Spleen (tissue), 11 donors: ENCODE data around the gene MED23. TPM values are rescaled to one million over a fixed set of nuclear protein-coding genes. Genes with fewer than 3 reads are reported as not detected.
A peak's percentile ranks its signal among the peaks of the same experiment; 100 is the strongest.

ENCODE experiments used
- DNase-seq: peaks from one replicate; pipeline ENCODE4 v3.0.0-alpha.2; 2020
- H3K27ac ChIP-seq, 8 donors: fragments of 200-600 bp; sonication (generic) in 7 of 8; 1 replicate in 4 of 8; 2 replicates in 4 of 8; pipeline versions ENCODE4 v1.5.0 to v1.8.0; 2016 to 2021; ENCODE audit warnings: inconsistent platforms in 4 of 8, mild to moderate bottlenecking in 4 of 8, moderate library complexity in 1 of 8
- H3K27me3 ChIP-seq, 7 donors: fragments of 200-600 bp; sonication (generic) in 6 of 7; replicated peaks in 1 of 7; 1 replicate in 4 of 7; 2 replicates in 3 of 7; pipeline versions ENCODE4 v1.5.0 to v1.8.0; 2016 to 2021; ENCODE audit warnings: inconsistent platforms in 3 of 7, mild to moderate bottlenecking in 1 of 7
- H3K36me3 ChIP-seq, 6 donors: fragments of 200-600 bp; sonication (generic) in 5 of 6; 1 replicate in 4 of 6; 2 replicates in 2 of 6; pipeline versions ENCODE4 v1.5.0 to v1.8.0; 2016 to 2021; ENCODE audit warnings: inconsistent platforms in 2 of 6
- H3K4me1 ChIP-seq, 6 donors: fragments of 200-600 bp; sonication (generic) in 5 of 6; 1 replicate in 3 of 6; 2 replicates in 3 of 6; pipeline versions ENCODE4 v1.5.0 to v1.8.0; 2016 to 2021; ENCODE audit warnings: inconsistent platforms in 3 of 6
- H3K4me3 ChIP-seq, 8 donors: fragments of 200-600 bp; sonication (generic) in 7 of 8; 1 replicate in 4 of 8; 2 replicates in 4 of 8; pipeline versions ENCODE4 v1.5.0 to v1.8.0; 2016 to 2021; ENCODE audit warnings: inconsistent platforms in 4 of 8, mild to moderate bottlenecking in 4 of 8, moderate library complexity in 2 of 8
- H3K9me3 ChIP-seq, 8 donors: fragments of 200-600 bp; sonication (generic) in 7 of 8; 1 replicate in 4 of 8; 2 replicates in 4 of 8; pipeline versions ENCODE4 v1.5.0 to v1.8.0; 2016 to 2021; ENCODE audit warnings: inconsistent platforms in 4 of 8
- POLR2A ChIP-seq, 3 donors: fragments of 450-650 bp; IDR thresholded peaks; one replicate each; pipeline ENCODE4 v1.5.1; 2017; ENCODE audit warnings: antibody characterized with exemption in 3 of 3, mild to moderate bottlenecking in 1 of 3
- POLR2AphosphoS5 ChIP-seq, 3 donors: sonication (generic); formaldehyde crosslinking; IDR thresholded peaks; one replicate each; pipeline ENCODE4 v1.5.1; 2017; ENCODE audit warnings: antibody characterized with exemption in 3 of 3
- WGBS, 5 donors: extraction: QIAGEN DNeasy Blood & Tissue Kit in 3 of 5; methylation state at CpG; one replicate each; pipeline versions ENCODE4 v1.1.5 to v1.1.7; 2013 to 2018; 5-methylcytosine and 5-hydroxymethylcytosine counted together
- intact Hi-C: fragments of 100-400 bp; cut with DNase I; formaldehyde crosslinking; loops from one replicate; pipeline ENCODE4 v1.15.0; 2023; ENCODE audit warnings: low total_unique reads
- polyA plus RNA-seq, 3 donors: library from polyadenylated mRNA; stranded (reverse); fragments of 200-250 nt; gene quantifications; one replicate each; pipeline ENCODE4 v1.2.1, GENCODE V29; 2013
- total RNA-seq, 7 donors: library from RNA; depleted of rRNA in 3 of 7; stranded (reverse); fragments of >200 nt in 3 of 7; fragmentation: NEBNext Ultra II Directional in 4 of 7; extraction: Animal tissue kit (Norgen Biotek cat#: 25700) in 4 of 7; gene quantifications; one replicate each; pipeline versions ENCODE4 v1.1.0 to v1.2.1, GENCODE V29; 2016 to 2021
- TF ChIP-seq, protein P1 (sequence below), 11 experiments: fragments of 200-600 bp in 7 of 11; fragments of 450-650 bp in 4 of 11; sonication (generic) in 4 of 11; IDR thresholded peaks in 8 of 11; conservative IDR thresholded peaks in 3 of 11; 1 replicate in 7 of 11; 2 replicates in 4 of 11; pipeline versions ENCODE4 v1.4.0 to v1.8.0; 2016 to 2021; ENCODE audit warnings: antibody characterized with exemption in 11 of 11, inconsistent platforms in 4 of 11, mild to moderate bottlenecking in 1 of 11
- donor health status: healthy with polysubstance abuse.
- donor health status: DM: no; HTN: no; CAD: no; lungs with moderate emphysema.
- donor health status: DM: no; HTN: no; CAD: no.
- donor health status: Bipolar disorder and iron deficiency.
- donor health status: healthy.
- donor health status: DM: no; HTN: no; CAD: no.
- donor health status: DM: yes; HTN: yes; CAD: no.

The MED23 gene
- total and polyA plus RNA-seq, 10 donors, result 15.3 to 52.6 (median 37.7) TPM

DNA sequence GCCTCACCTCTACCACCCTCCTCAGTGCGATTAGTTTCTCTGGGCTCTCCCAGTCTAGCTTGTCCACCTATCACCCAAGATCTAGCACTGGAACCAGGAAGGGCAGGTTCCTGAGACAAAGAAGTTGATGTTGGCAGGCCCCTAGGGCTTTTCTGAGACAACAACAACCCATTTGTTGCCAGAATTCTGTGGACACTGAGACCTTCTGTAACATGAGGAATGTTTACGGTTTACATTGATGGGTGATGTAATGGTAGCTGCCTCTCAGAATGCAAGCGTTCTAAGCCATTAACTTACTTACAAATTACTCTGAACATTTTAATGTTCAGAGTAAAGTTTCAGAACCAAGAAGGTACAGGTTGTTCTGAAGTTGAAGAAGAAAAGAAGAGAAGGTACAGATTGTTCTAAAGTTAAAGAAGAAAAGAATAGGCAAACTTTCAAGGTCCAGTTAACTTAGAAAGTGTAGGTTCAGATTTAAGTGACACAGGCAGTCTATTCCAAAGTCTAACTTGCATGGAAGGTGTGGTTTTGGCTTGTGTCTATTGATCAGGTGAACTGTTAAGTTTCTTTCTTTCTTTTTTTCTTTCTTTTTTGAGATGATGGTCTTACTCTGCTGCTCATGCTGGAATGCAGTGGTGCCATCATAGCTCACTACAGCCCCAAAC lies 3.7 kb upstream of the MED23 start:
- intact Hi-C loops, result no loop called here
- TF ChIP-seq, protein P1, sequence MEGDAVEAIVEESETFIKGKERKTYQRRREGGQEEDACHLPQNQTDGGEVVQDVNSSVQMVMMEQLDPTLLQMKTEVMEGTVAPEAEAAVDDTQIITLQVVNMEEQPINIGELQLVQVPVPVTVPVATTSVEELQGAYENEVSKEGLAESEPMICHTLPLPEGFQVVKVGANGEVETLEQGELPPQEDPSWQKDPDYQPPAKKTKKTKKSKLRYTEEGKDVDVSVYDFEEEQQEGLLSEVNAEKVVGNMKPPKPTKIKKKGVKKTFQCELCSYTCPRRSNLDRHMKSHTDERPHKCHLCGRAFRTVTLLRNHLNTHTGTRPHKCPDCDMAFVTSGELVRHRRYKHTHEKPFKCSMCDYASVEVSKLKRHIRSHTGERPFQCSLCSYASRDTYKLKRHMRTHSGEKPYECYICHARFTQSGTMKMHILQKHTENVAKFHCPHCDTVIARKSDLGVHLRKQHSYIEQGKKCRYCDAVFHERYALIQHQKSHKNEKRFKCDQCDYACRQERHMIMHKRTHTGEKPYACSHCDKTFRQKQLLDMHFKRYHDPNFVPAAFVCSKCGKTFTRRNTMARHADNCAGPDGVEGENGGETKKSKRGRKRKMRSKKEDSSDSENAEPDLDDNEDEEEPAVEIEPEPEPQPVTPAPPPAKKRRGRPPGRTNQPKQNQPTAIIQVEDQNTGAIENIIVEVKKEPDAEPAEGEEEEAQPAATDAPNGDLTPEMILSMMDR (IDR thresholded peaks at IDR 0.05 in 8 of 11, conservative IDR thresholded peaks at IDR 0.05 in 3 of 11), result no peak
- TF ChIP-seq POLR2A (IDR thresholded peaks at IDR 0.05), result no peak
- no peak for TF ChIP-seq POLR2AphosphoS5 (IDR thresholded peaks at IDR 0.05)
- no peak for DNase-seq
- H3K4me1 ChIP-seq, result peaks cover 11 to 37% (median 18%) of the 10 kb centered on the region in 6 donors
- no peak overlapping the region for H3K27ac ChIP-seq
- no peak overlapping the region for H3K4me3 ChIP-seq
- no peaks in the 10 kb centered on the region for H3K27me3 ChIP-seq
- WGBS, 5 donors, result 91 to 96% (median 94%) methylated on average over 3 of the region's 3 CpGs
- no peaks in the 10 kb centered on the region for H3K36me3 ChIP-seq
- no peaks in the 10 kb centered on the region for H3K9me3 ChIP-seq

DNA sequence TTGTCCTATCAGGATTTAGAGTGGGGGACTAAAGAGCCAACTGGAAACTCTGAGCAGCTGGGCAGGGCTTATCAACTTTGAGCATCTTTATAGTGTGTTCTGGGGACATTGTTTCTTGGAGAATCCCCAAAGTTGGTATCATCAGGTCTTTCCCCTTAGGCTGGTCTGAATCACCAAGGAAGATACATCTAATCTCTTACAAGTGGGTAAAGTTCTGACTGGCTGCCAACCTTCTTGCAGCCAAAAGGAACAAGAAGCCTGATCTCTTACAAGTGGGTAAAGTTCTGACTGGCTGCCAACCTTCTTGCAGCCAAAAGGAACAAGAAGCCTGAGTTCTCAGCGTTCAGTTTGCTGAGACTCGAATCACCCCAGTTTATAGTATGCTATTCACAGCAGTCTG lies 1.6 kb upstream of the MED23 start:
- H3K27ac ChIP-seq, result no peak overlapping the region
- TF ChIP-seq POLR2AphosphoS5 (IDR thresholded peaks at IDR 0.05) (no peak), POLR2A (IDR thresholded peaks at IDR 0.05) (no peak)
- TF ChIP-seq, protein P1 (IDR thresholded peaks at IDR 0.05 in 8 of 11, conservative IDR thresholded peaks at IDR 0.05 in 3 of 11), result no peak
- peaks cover 17 to 47% (median 31%) of the 10 kb centered on the region in 6 donors for H3K4me1 ChIP-seq
- H3K36me3 ChIP-seq, result peaks cover 0 to 21% (median 10%) of the 10 kb centered on the region in 6 donors
- no peak overlapping the region for H3K4me3 ChIP-seq
- intact Hi-C loops, result no loop called here
- no peak for DNase-seq
- 84 to 90% (median 88%) methylated on average over 2 of the region's 2 CpGs for WGBS, 5 donors
- no peaks in the 10 kb centered on the region for H3K27me3 ChIP-seq
- no peaks in the 10 kb centered on the region for H3K9me3 ChIP-seq

DNA sequence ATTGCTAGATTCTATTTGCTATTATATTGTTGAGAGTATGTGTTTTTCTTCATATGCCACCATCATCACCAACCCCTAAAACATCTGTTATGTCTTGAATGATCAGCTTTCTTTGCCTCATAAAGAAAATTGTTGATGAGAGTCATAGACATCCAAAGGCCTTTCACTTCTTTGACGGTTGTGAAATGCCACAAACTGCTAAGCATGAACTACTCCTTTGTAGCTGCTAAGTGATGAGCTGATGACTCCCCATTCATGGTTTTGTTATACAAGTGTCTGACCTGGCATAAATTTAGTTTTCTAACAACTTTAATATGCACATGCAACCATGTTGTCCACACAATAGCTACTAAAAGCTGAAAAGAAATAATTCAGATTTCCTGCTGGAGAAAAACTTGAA lies 684 bp upstream of the MED23 start:
- peaks cover 17 to 47% (median 31%) of the 10 kb centered on the region in 6 donors for H3K4me1 ChIP-seq
- peak overlapping the region in 6 of 8 donors; percentile 74 to 89 (median 81) for H3K27ac ChIP-seq

DNA sequence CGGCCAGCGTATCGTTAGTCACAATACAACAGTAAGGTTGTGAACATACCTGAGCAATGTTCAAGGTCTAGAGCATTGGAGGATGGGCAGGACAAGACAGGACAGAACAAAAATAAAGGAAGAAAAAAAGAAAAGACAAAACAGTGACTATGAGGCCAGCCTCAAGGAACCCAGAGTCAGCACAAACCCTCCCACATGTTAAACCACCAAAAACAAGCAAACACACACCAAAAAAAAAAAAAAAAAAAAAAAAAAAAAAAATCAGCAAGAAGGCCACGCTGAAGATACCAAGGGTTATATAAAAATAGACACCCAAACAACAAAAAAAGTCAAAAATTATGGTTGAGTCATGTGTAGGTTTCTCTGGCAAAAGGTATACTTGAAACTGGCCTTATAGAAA lies 12.8 kb downstream of the MED23 start:
- no peak overlapping the region for H3K27ac ChIP-seq
- intact Hi-C loops, result no loop called here

More for the DNA sequence above, 684 bp upstream of the MED23 start:
- no peak for DNase-seq
- Histone ChIP-seq H3K4me3 (peak overlapping the region in 7 of 8 donors; percentile 54 to 94 (median 86)), H3K27me3 (no peaks in the 10 kb centered on the region), H3K9me3 (no peaks in the 10 kb centered on the region), H3K36me3 (peaks cover 0 to 30% (median 19%) of the 10 kb centered on the region in 6 donors)
- intact Hi-C loops, result no loop called here
- no peak for TF ChIP-seq POLR2A (IDR thresholded peaks at IDR 0.05)
- TF ChIP-seq POLR2AphosphoS5 (IDR thresholded peaks at IDR 0.05), result no peak
- TF ChIP-seq, protein P1 (IDR thresholded peaks at IDR 0.05 in 8 of 11, conservative IDR thresholded peaks at IDR 0.05 in 3 of 11), result no peak
- WGBS, 5 donors, result 42 to 71% (median 50%) methylated on average over 1 of the region's 1 CpG

More for the DNA sequence above, 12.8 kb downstream of the MED23 start:
- Histone ChIP-seq H3K9me3 (no peaks in the 10 kb centered on the region), H3K4me1 (peaks cover 0 to 10% (median 0%) of the 10 kb centered on the region in 6 donors), H3K27me3 (no peaks in the 10 kb centered on the region), H3K4me3 (no peak overlapping the region), H3K36me3 (peaks cover 0 to 100% (median 92%) of the 10 kb centered on the region in 6 donors)
- TF ChIP-seq POLR2AphosphoS5 (IDR thresholded peaks at IDR 0.05), result no peak
- TF ChIP-seq POLR2A (IDR thresholded peaks at IDR 0.05), result no peak
- TF ChIP-seq, protein P1 (IDR thresholded peaks at IDR 0.05 in 8 of 11, conservative IDR thresholded peaks at IDR 0.05 in 3 of 11), result no peak
- DNase-seq, result no peak
- WGBS, 5 donors, result 93 to 97% (median 95%) methylated on average over 4 of the region's 4 CpGs
